GM21528 (cell line): Measurements from ENCODE around the gene DAAM2.

ENCODE experiments used
- ATAC-seq: cut with Tn5 transposase; IDR thresholded peaks from one replicate; pipeline ENCODE4 v1.9.1; 2021; ENCODE audit warnings: mild to moderate bottlenecking, moderate library complexity; ENCODE audit not compliant: unreplicated experiment, low FRiP score

Gene DAAM2

GRCh38 chr6:39947611-39948068, 155.5 kb downstream of the DAAM2 start:
- no peak for ATAC-seq

- ATAC-seq, result no peak
These were observed 156.1 kb downstream of the DAAM2 start for GRCh38 chr6:39948199-39948791.

GRCh38 chr6:39950125-39950720, 158.0 kb downstream of the DAAM2 start:
- ATAC-seq, result no peak

- ATAC-seq, result no peak
These were observed 159.0 kb downstream of the DAAM2 start for GRCh38 chr6:39951191-39951590.

GRCh38 chr6:39951716-39952115, 159.5 kb downstream of the DAAM2 start:
- ATAC-seq, result no peak

- ATAC-seq, result no peak
These were observed 160.0 kb downstream of the DAAM2 start for GRCh38 chr6:39952167-39952566.

- ATAC-seq, result no peak
These were observed 161.0 kb downstream of the DAAM2 start for GRCh38 chr6:39953076-39953618.
